ENCODE results near the gene CCNB3. TPM values are rescaled to one million over a fixed set of nuclear protein-coding genes. Genes with fewer than 3 reads are reported as not detected.

The CCNB3 gene, protein sequence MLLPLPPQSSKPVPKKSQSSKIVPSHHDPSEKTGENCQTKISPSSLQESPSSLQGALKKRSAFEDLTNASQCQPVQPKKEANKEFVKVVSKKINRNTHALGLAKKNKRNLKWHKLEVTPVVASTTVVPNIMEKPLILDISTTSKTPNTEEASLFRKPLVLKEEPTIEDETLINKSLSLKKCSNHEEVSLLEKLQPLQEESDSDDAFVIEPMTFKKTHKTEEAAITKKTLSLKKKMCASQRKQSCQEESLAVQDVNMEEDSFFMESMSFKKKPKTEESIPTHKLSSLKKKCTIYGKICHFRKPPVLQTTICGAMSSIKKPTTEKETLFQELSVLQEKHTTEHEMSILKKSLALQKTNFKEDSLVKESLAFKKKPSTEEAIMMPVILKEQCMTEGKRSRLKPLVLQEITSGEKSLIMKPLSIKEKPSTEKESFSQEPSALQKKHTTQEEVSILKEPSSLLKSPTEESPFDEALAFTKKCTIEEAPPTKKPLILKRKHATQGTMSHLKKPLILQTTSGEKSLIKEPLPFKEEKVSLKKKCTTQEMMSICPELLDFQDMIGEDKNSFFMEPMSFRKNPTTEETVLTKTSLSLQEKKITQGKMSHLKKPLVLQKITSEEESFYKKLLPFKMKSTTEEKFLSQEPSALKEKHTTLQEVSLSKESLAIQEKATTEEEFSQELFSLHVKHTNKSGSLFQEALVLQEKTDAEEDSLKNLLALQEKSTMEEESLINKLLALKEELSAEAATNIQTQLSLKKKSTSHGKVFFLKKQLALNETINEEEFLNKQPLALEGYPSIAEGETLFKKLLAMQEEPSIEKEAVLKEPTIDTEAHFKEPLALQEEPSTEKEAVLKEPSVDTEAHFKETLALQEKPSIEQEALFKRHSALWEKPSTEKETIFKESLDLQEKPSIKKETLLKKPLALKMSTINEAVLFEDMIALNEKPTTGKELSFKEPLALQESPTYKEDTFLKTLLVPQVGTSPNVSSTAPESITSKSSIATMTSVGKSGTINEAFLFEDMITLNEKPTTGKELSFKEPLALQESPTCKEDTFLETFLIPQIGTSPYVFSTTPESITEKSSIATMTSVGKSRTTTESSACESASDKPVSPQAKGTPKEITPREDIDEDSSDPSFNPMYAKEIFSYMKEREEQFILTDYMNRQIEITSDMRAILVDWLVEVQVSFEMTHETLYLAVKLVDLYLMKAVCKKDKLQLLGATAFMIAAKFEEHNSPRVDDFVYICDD (N-terminal part only)
- total RNA-seq: 1 to 10 TPM in 2 of 4 donors, under 1 TPM in 2; 0.60 to 3.9 (median 2.1) TPM

- no peaks in the 10 kb centered on the region for H3K9me3 ChIP-seq
- whole genome bisulfite sequencing, 2 donors: 2 to 13% methylated on average over 18 to 19 of the region's 19 CpGs
- H3K4me3 ChIP-seq: peak within 1 kb of the TSS; percentile 6 to 44 (median 12)
- no peaks in the 10 kb centered on the region for H3K27me3 ChIP-seq
- TF ChIP-seq CTCF (IDR thresholded peaks at IDR 0.05) (peak; percentile 52 to 72 (median 59)), EP300 (IDR thresholded peaks at IDR 0.05) (peak in 1 of 2 donors; percentile 27), POLR2A (IDR thresholded peaks at IDR 0.05) (no peak)
- peak within 1 kb of the TSS in 2 of 4 donors; percentile 19 to 59 for H3K27ac ChIP-seq
- H3K36me3 ChIP-seq: no peaks in the 10 kb centered on the region
- DNase-seq (ENCODE audit: low spot score in 2 of 2): peak; percentile 32 to 65
- H3K4me1 ChIP-seq: peaks cover 0 to 4% (median 0%) of the 10 kb centered on the region in 4 donors
Measured at GRCh38 chrX:50204364-50204899, at the start of gene CCNB3. TSS of gene CCNB3 (plus strand) at chrX:50204765. CDS start at chrX:50285164, 80,399 bp downstream.

- no peaks in the 10 kb centered on the region for H3K9me3 ChIP-seq
- H3K4me3 ChIP-seq: no peak overlapping the region
- DNase-seq (ENCODE audit: low spot score in 2 of 2): no peak
- H3K27me3 ChIP-seq: no peaks in the 10 kb centered on the region
- WGBS, 2 donors: 42 to 44% methylated on average over 4 of the region's 4 CpGs
- no peak overlapping the region for H3K27ac ChIP-seq
- TF ChIP-seq EP300 (IDR thresholded peaks at IDR 0.05) (no peak), POLR2A (IDR thresholded peaks at IDR 0.05) (no peak), CTCF (IDR thresholded peaks at IDR 0.05) (no peak)
- no peaks in the 10 kb centered on the region for H3K4me1 ChIP-seq
- H3K36me3 ChIP-seq: no peaks in the 10 kb centered on the region
Measured at GRCh38 chrX:50157545-50158135, 46.9 kb upstream of the CCNB3 start.

GRCh38 chrX:50158593-50158992 lies 46.0 kb upstream of the CCNB3 start:
- Histone ChIP-seq H3K27me3 (no peaks in the 10 kb centered on the region), H3K4me1 (no peaks in the 10 kb centered on the region), H3K27ac (no peak overlapping the region), H3K4me3 (no peak overlapping the region), H3K36me3 (no peaks in the 10 kb centered on the region), H3K9me3 (no peaks in the 10 kb centered on the region)
- TF ChIP-seq EP300 (IDR thresholded peaks at IDR 0.05) (no peak), CTCF (IDR thresholded peaks at IDR 0.05) (no peak), POLR2A (IDR thresholded peaks at IDR 0.05) (no peak)
- WGBS, 2 donors: 21 to 25% methylated on average over 1 of the region's 1 CpG
- no peak for DNase-seq (ENCODE audit: low spot score in 2 of 2)

GRCh38 chrX:50161127-50161526 lies 43.4 kb upstream of the CCNB3 start:
- WGBS, 2 donors: 31 to 60% methylated on average over 3 of the region's 3 CpGs
- TF ChIP-seq POLR2A (IDR thresholded peaks at IDR 0.05): no peak
- no peak for TF ChIP-seq CTCF (IDR thresholded peaks at IDR 0.05)
- H3K4me3 ChIP-seq: no peak overlapping the region
- no peaks in the 10 kb centered on the region for H3K4me1 ChIP-seq
- no peaks in the 10 kb centered on the region for H3K36me3 ChIP-seq
- no peak overlapping the region for H3K27ac ChIP-seq
- H3K9me3 ChIP-seq: no peaks in the 10 kb centered on the region
- no peaks in the 10 kb centered on the region for H3K27me3 ChIP-seq
- DNase-seq (ENCODE audit: low spot score in 2 of 2): no peak
